Measurements from ENCODE around the gene TMEM45B.
"Not testable (repeated sequence)": the region's sequence is repeated elsewhere in the genome, so short reads cannot be mapped to it uniquely, and the experiment has no call there.

TMEM45B gene

DNA sequence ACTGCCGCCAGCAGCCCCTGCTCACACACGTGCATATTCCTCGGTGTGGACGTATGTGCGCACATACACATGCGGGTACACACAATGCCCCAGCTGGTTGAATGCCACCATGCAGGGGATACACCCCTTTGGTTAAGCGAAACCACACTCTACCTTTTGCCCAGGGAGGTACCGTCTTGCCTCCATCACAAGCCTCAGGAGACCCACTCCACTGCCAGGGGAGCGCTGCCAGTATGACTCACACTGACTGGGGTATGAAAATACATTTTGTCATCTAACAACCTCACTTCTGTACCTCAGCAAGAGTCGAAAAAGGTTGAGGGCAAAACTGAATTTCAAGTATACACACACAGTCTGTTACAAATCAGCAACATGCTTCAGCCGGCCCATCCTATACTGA is 39.4 kb downstream of the TMEM45B start:
- Histone ChIP-seq H3K27me3 (ENCODE audit: control insufficient read depth, insufficient read depth, low read length) (no peaks in the 10 kb centered on the region), H3K9me3 (ENCODE audit: control insufficient read depth, insufficient read depth, low read length) (no peaks in the 10 kb centered on the region), H3K4me3 (ENCODE audit: low read depth, low read length) (no peak overlapping the region), H3K9ac (ENCODE audit: low read depth, low read length) (no peak overlapping the region), H3K4me1 (ENCODE audit: control insufficient read depth, insufficient read depth, low read length) (no peaks in the 10 kb centered on the region), H3K36me3 (ENCODE audit: control insufficient read depth, insufficient read depth, low read length) (no peaks in the 10 kb centered on the region)

DNA sequence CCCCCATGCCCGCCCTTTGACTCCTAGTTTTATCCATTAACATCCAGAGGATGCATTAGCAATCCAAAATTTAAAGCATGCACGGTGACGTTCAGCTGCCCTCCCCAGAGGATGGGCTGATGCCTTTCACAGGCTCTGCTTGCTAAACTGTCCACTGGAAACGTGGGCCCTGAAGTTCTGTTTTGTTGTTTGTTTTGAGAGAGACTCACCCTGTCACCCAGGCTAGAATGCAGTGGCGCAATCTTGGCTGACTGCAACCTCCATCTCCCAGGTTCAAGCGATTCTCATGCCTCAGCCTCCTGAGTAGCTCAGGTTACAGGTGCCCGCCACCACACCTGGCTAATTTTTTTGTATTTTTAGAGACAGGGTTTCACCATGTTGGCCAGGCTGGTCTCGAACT is 40.4 kb downstream of the TMEM45B start:
- Histone ChIP-seq H3K9ac (ENCODE audit: low read depth, low read length) (no peak overlapping the region), H3K36me3 (ENCODE audit: control insufficient read depth, insufficient read depth, low read length) (peaks cover 2% of the 10 kb centered on the region), H3K27me3 (ENCODE audit: control insufficient read depth, insufficient read depth, low read length) (no peaks in the 10 kb centered on the region), H3K4me3 (ENCODE audit: low read depth, low read length) (no peak overlapping the region), H3K9me3 (ENCODE audit: control insufficient read depth, insufficient read depth, low read length) (no peaks in the 10 kb centered on the region), H3K4me1 (ENCODE audit: control insufficient read depth, insufficient read depth, low read length) (no peaks in the 10 kb centered on the region)

DNA sequence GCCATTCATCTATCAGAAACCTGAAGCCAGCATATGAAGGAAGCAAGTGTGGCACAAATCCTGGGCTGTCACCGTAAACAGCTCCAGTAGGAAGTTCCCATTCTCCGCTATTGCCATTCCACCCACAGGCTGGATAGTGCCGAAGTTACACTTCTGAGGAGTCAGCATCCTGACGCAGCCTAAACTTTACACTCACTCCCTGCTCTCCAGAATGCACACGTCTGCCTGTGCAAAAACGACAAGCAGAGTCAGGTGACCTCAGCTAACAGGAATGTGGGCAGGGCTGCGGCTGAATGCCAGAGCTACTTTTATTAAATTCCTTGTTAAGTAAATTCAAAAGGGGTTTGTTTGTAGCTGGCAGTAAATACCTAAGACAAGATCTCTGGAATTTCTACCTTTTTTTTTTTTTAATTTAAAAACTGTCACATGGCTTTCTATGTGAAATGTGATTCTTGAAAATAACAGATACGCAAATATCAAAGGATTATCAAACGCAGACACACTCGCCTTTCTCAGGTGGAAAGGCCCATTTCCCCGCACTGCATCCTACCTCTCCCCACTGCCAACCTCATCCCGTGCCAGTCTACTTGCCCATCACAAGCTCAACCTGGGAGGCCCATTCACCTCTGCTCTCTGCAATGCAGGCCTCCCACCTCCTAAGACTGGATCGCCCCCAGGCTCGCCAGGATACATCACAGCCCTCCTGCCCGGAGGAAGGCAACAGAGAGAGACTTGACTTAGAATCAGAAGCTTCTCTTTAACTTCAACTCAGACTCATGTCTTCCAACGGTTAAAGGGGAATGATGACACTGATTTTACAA is 46.3 kb downstream of the TMEM45B start:
- Histone ChIP-seq H3K4me3 (ENCODE audit: low read depth, low read length) (no peak overlapping the region), H3K9me3 (ENCODE audit: control insufficient read depth, insufficient read depth, low read length) (no peaks in the 10 kb centered on the region), H3K36me3 (ENCODE audit: control insufficient read depth, insufficient read depth, low read length) (peaks cover 27% of the 10 kb centered on the region), H3K27me3 (ENCODE audit: control insufficient read depth, insufficient read depth, low read length) (no peaks in the 10 kb centered on the region), H3K4me1 (ENCODE audit: control insufficient read depth, insufficient read depth, low read length) (no peaks in the 10 kb centered on the region), H3K9ac (ENCODE audit: low read depth, low read length) (no peak overlapping the region)

DNA sequence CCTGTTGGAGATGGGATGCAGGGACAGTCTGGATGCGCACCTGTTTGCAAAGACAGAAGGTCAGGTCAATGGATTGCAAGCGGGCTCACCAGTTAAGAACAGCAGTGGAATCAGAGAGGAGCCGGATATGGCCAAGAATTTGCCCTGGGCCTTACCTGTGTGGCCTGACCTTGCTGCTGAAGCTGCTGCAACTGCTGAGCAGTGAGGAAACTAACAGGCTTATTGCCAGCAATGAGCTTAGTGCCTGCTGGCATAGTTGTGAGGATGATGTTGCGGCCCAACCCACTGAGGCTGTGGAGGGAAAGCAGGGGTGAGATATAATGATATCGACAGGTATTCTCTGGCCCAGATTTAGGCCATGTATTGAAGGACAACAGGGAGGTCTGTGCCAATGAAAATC is 49.2 kb downstream of the TMEM45B start:
- no peak overlapping the region for H3K4me3 ChIP-seq (ENCODE audit: low read depth, low read length)
- H3K4me1 ChIP-seq (ENCODE audit: control insufficient read depth, insufficient read depth, low read length) = no peaks in the 10 kb centered on the region
- H3K9me3 ChIP-seq (ENCODE audit: control insufficient read depth, insufficient read depth, low read length) = no peaks in the 10 kb centered on the region
- no peak overlapping the region for H3K9ac ChIP-seq (ENCODE audit: low read depth, low read length)
- H3K27me3 ChIP-seq (ENCODE audit: control insufficient read depth, insufficient read depth, low read length) = no peaks in the 10 kb centered on the region
- peaks cover 38% of the 10 kb centered on the region for H3K36me3 ChIP-seq (ENCODE audit: control insufficient read depth, insufficient read depth, low read length)

DNA sequence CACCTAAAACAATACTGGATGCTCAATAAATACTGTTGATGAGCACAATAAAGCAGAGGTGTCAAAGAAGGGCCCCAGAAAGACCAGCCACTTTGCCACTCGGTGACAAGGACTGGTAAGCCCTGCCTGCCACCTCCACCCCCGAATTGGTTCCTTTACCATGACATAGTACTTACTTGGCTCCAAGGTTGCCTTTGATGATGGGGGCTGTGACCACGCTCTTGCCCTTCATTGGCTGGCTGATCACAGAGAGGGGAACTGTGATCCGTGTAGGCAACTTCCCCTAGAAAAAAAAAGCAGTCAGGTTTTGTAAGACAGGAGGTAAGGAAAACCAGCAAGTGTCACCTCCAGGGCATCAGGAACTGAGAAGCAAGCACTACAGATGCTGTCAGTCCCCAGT is 50.1 kb downstream of the TMEM45B start:
- Histone ChIP-seq H3K36me3 (ENCODE audit: control insufficient read depth, insufficient read depth, low read length) (peaks cover 42% of the 10 kb centered on the region), H3K27me3 (ENCODE audit: control insufficient read depth, insufficient read depth, low read length) (no peaks in the 10 kb centered on the region), H3K4me3 (ENCODE audit: low read depth, low read length) (no peak overlapping the region), H3K4me1 (ENCODE audit: control insufficient read depth, insufficient read depth, low read length) (no peaks in the 10 kb centered on the region), H3K9ac (ENCODE audit: low read depth, low read length) (no peak overlapping the region), H3K9me3 (ENCODE audit: control insufficient read depth, insufficient read depth, low read length) (no peaks in the 10 kb centered on the region)

DNA sequence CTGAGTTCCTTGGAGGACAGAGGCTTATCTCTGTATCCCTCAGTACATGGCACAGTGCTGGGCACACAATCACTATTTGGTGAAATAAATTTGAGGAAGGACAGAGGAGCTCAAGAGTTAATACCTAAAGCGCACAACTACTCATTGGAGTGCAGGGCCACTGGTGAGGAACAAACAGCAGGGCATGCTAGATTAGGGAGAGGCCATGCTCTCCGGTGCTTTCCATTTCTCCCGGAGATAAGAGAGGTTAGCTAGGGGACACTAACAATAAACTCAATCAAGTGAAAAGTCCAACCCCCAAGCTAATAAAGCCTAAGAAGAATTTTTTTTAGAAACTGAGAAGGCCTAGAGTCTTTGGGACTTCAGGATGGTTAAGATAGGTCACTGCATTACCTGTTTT is 50.7 kb downstream of the TMEM45B start:
- H3K9ac ChIP-seq (ENCODE audit: low read depth, low read length) = no peak overlapping the region
- no peak overlapping the region for H3K4me3 ChIP-seq (ENCODE audit: low read depth, low read length)
- H3K27me3 ChIP-seq (ENCODE audit: control insufficient read depth, insufficient read depth, low read length) = no peaks in the 10 kb centered on the region
- no peaks in the 10 kb centered on the region for H3K9me3 ChIP-seq (ENCODE audit: control insufficient read depth, insufficient read depth, low read length)
- peaks cover 41% of the 10 kb centered on the region for H3K36me3 ChIP-seq (ENCODE audit: control insufficient read depth, insufficient read depth, low read length)
- no peaks in the 10 kb centered on the region for H3K4me1 ChIP-seq (ENCODE audit: control insufficient read depth, insufficient read depth, low read length)

DNA sequence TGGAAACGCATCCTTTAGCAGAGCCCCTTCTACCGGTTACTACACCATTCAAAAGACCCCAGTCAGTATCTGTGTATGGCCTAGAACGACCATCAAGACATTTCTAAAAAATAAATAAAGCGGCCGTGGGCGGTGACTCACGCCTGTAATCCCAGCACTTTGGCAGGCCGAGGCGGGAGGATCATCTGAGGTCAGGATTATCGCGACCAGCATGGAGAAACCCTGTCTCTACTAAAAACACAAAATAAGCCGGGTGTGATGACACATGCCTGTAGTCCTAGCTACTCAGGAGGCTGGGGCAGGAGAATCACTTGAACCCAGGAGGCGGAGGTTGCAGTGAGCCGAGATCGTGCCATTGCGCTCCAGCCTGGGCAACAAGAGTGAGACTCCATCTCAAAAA is 53.0 kb downstream of the TMEM45B start:
- not testable (repeated sequence) for H3K27me3 ChIP-seq (ENCODE audit: control insufficient read depth, insufficient read depth, low read length); H3K9ac ChIP-seq (ENCODE audit: low read depth, low read length); H3K9me3 ChIP-seq (ENCODE audit: control insufficient read depth, insufficient read depth, low read length); H3K4me1 ChIP-seq (ENCODE audit: control insufficient read depth, insufficient read depth, low read length); H3K4me3 ChIP-seq (ENCODE audit: low read depth, low read length)
- peaks cover 60% of the 10 kb centered on the region for H3K36me3 ChIP-seq (ENCODE audit: control insufficient read depth, insufficient read depth, low read length)

DNA sequence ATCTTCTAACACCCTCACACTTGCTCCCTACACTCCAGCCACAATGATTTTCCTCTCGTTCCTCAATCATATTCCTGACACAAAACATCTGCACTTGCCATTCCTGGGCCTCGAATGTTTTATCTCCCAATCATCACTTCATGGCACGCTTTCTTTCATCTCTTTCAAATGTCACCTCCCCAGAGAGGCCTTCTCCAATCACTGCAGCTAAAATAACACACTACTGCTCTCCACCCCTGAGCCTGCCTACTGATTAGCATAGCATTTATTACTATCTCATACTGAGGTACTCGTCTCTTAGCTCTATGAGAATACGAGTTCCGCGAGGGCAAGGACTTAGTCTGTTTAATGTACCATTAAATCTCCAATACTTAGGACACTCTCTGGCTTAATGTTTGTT is 56.3 kb downstream of the TMEM45B start:
- H3K27me3 ChIP-seq (ENCODE audit: control insufficient read depth, insufficient read depth, low read length) = no peaks in the 10 kb centered on the region
- H3K36me3 ChIP-seq (ENCODE audit: control insufficient read depth, insufficient read depth, low read length) = peaks cover 58% of the 10 kb centered on the region
- H3K9ac ChIP-seq (ENCODE audit: low read depth, low read length) = no peak overlapping the region
- H3K4me3 ChIP-seq (ENCODE audit: low read depth, low read length) = no peak overlapping the region
- H3K4me1 ChIP-seq (ENCODE audit: control insufficient read depth, insufficient read depth, low read length) = no peaks in the 10 kb centered on the region
- H3K9me3 ChIP-seq (ENCODE audit: control insufficient read depth, insufficient read depth, low read length) = no peaks in the 10 kb centered on the region

DNA sequence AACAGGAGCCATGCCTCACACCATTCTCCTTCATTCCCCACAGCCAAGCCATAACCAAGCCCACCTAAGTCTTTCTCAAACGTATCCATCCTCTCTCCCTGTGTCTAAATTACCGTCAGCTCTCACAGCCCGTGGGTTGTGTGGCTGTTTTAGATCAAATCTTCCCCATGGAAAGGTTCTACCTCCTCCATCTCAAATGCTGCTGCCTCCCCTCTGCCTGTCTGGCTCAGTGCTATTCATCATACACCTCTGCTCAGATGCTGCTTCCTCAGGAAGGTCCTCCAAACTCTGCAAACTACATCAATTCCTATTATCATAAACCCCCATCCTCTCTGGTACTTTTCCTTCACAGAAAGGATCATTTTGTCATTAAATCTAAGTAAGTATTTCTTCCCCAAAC is 64.7 kb downstream of the TMEM45B start:
- H3K9me3 ChIP-seq (ENCODE audit: control insufficient read depth, insufficient read depth, low read length) = no peaks in the 10 kb centered on the region
- H3K4me3 ChIP-seq (ENCODE audit: low read depth, low read length) = no peak overlapping the region
- no peaks in the 10 kb centered on the region for H3K27me3 ChIP-seq (ENCODE audit: control insufficient read depth, insufficient read depth, low read length)
- H3K36me3 ChIP-seq (ENCODE audit: control insufficient read depth, insufficient read depth, low read length) = peaks cover 48% of the 10 kb centered on the region
- H3K4me1 ChIP-seq (ENCODE audit: control insufficient read depth, insufficient read depth, low read length) = no peaks in the 10 kb centered on the region
- no peak overlapping the region for H3K9ac ChIP-seq (ENCODE audit: low read depth, low read length)

DNA sequence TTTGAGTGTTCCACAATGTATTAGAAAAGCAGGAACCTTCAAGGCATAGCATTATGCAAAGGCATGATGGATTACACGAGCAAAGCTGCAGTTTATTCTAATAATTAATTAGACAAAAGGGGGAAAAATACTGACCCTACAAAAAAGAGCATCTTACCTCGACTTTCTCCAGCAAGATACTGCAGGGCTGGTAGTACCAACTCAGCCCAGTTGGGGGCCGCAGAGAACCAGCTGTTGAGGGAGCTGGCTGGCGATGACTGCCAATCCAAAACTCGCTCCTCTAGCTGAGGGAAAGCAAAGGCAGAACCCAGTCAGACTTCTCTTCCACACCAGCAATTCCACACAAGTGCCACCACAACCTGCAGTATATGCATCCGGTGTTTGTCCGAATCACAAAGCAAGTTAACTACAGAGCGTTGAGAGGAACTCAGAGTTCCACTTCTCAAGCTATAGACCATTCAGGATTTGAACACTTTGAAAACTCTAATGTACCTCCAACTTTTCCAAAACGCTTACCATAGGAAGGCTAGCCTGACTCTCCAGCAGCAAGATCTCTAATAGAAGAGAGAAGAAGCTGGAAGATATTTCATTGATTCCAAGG is 66.0 kb downstream of the TMEM45B start:
- Histone ChIP-seq H3K36me3 (ENCODE audit: control insufficient read depth, insufficient read depth, low read length) (peaks cover 47% of the 10 kb centered on the region), H3K4me1 (ENCODE audit: control insufficient read depth, insufficient read depth, low read length) (no peaks in the 10 kb centered on the region), H3K9me3 (ENCODE audit: control insufficient read depth, insufficient read depth, low read length) (no peaks in the 10 kb centered on the region), H3K27me3 (ENCODE audit: control insufficient read depth, insufficient read depth, low read length) (no peaks in the 10 kb centered on the region), H3K9ac (ENCODE audit: low read depth, low read length) (no peak overlapping the region), H3K4me3 (ENCODE audit: low read depth, low read length) (no peak overlapping the region)

DNA sequence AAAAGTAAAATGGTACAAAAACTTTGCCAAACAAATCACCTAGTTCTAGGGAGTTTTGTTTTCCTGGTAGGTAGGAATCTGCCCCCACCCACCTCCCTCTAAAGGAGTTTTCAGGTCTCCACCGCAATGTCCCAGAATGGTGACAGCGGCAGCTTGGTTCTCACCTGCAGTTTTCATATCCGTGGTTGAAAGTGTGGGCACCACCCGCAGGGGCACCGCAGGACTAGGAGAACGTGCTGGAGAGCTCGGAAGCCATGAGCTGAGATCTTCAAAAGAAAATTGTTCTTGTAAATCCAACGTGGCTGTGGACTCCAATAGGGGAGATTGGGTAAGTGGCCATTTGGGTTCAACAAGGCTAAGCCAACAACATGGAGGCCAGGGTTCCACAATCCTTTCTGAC is 68.9 kb downstream of the TMEM45B start:
- no peaks in the 10 kb centered on the region for H3K9me3 ChIP-seq (ENCODE audit: control insufficient read depth, insufficient read depth, low read length)
- H3K9ac ChIP-seq (ENCODE audit: low read depth, low read length) = no peak overlapping the region
- H3K27me3 ChIP-seq (ENCODE audit: control insufficient read depth, insufficient read depth, low read length) = no peaks in the 10 kb centered on the region
- peaks cover 44% of the 10 kb centered on the region for H3K36me3 ChIP-seq (ENCODE audit: control insufficient read depth, insufficient read depth, low read length)
- H3K4me1 ChIP-seq (ENCODE audit: control insufficient read depth, insufficient read depth, low read length) = no peaks in the 10 kb centered on the region
- no peak overlapping the region for H3K4me3 ChIP-seq (ENCODE audit: low read depth, low read length)

DNA sequence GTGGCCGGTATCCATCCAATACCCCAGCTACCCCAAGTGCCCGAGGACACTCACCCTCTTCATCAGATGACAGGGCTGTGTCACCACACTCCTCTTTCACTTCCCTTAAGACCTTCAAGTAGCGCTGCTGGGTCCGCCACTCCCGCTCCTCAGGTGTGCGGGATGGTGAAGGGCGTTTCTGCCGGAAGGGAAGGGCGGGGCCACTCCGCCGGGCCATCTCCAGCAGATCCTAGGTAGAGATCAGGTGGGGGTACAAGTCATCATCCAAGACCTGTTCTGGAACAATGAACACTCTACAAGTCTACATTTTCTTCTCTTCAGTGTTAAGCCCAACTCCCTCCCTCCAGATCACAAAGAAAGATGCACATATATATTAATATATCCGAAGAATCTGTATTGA is 69.7 kb downstream of the TMEM45B start:
- Histone ChIP-seq H3K9me3 (ENCODE audit: control insufficient read depth, insufficient read depth, low read length) (no peaks in the 10 kb centered on the region), H3K27me3 (ENCODE audit: control insufficient read depth, insufficient read depth, low read length) (no peaks in the 10 kb centered on the region), H3K4me3 (ENCODE audit: low read depth, low read length) (no peak overlapping the region), H3K36me3 (ENCODE audit: control insufficient read depth, insufficient read depth, low read length) (peaks cover 49% of the 10 kb centered on the region), H3K4me1 (ENCODE audit: control insufficient read depth, insufficient read depth, low read length) (no peaks in the 10 kb centered on the region), H3K9ac (ENCODE audit: low read depth, low read length) (no peak overlapping the region)

Measured in iPS-15b (cell line).